HG02973 (cell line): Measurements from ENCODE around the gene CBLN3.
"Not testable (repeated sequence)": the region's sequence is repeated elsewhere in the genome, so short reads cannot be mapped to it uniquely, and the experiment has no call there.

Experiments used
- ATAC-seq: cut with Tn5 transposase; IDR thresholded peaks from one replicate; pipeline ENCODE4 v1.9.1; 2021; ENCODE audit warnings: moderate library complexity; ENCODE audit not compliant: unreplicated experiment

The CBLN3 gene

GRCh38 chr14:24429395-24430142 lies at the start of gene CBLN3, which contains the start of gene KHNYN:
Gene CBLN3, minus strand, starts transcription at chr14:24429668. Its CDS starts 614 bp downstream, at chr14:24429054.
Gene KHNYN, plus strand, starts transcription at chr14:24429954. Its CDS starts 777 bp downstream, at chr14:24430731.
- peak; percentile 77 for ATAC-seq

- no peak for ATAC-seq
Measured at GRCh38 chr14:24475261-24475660, 45.8 kb upstream of the CBLN3 start.

GRCh38 chr14:24473211-24473610 lies 43.7 kb upstream of the CBLN3 start:
- ATAC-seq = no peak

- ATAC-seq = not testable (repeated sequence)
Measured at GRCh38 chr14:24470450-24470849, 41.0 kb upstream of the CBLN3 start.

DNA sequence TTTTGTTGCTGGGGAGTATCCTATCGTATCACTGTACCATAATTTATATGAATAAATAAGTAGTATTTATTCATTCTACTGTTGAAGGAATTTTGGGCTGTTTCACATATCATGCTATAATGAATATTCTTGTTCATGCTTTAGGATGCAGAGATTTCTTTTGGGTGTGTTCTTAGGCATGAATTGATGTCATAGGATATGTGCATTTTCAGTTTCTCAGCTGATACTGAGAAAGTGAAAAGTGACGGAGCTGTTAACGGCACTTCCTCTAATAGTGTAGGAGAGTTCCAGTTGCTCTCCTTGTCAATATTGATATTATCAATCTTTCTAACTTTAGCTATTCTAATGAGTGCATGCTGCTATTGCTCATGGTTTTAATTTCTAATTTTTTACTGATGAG lies 36.3 kb upstream of the CBLN3 start:
- no peak for ATAC-seq

GRCh38 chr14:24465368-24465767 lies 35.9 kb upstream of the CBLN3 start:
- ATAC-seq = no peak

DNA sequence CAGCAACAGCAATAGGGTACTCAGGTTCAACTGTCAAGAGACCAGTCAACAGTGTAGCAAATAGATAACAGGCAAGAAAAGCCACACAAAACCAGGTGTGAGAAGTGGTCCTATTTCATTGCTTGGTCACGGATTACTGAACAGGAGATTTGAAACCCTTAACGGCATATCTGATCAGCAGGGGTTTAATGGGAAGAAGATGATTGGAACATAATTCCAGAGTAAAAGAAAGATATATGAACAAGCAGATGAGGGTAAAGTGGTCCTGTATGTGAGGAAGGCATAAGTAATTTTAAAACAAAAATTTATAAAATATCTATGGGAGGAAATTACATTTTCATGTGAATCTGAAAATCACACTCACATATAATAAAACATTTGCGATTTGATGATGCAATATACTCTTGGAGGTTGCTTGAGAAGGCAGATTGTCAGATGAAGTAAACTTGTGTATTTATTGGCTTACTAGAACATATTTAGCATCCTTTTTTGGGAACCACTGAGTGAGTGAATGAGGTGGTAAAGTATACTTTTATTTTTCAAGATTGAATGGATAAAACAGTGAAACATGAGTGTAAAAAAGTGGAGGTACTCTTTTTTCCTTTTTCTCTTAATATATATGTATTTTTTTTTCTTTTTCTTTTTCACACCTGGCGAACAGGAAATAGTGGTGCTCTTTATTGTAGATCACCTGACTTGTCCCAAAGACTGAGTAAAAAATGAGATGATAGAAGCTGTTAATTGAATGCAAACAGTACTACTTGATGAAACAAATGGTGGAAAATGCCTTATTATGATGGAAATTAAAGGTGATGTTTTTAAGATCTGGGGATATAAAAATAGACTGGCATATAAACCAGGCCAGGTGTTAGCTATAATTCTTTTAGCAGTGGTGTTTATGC lies 34.7 kb upstream of the CBLN3 start:
- ATAC-seq = no peak

GRCh38 chr14:24463017-24463883 lies 33.8 kb upstream of the CBLN3 start:
- ATAC-seq = no peak

DNA sequence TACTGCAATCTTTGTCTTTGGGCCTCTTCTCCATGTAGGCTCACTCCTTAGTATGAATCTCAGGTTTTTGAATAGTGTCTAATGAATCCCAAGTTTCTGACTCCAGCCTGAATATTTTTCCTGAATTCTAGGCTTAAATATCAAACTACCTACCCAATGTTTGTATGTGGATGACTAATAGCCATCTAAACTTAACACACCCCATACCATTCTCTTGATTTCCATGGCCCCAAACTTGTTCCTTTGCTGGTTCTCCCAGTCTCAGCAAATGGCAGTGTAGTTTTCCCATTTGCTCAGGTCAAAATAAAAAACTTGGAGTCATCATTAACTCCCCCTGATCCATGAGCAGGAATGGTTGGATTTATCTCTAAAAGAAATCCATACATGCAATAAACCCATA lies 31.9 kb upstream of the CBLN3 start:
- no peak for ATAC-seq

DNA sequence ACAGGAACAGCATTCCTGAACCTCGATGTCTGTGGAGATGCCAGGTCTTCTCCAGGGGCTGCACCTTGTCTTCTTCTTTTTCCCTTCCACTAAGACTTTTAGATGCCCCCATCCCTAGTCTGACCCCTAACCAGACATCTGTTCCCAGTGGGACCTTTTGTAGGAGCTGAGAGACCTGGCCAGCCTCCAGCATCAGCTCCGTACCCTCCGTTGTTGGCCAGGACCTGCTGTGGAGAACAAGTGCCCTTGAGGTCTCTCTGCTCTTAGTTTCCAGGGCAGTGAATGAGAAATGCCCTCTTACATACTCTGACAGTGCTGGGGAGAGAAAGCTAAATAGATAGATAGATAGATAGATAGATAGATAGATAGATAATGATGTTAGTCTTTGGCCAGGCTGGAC lies 29.9 kb upstream of the CBLN3 start:
- no peak for ATAC-seq

GRCh38 chr14:24458736-24459135 lies 29.3 kb upstream of the CBLN3 start:
- ATAC-seq = no peak

GRCh38 chr14:24456980-24457379 lies 27.5 kb upstream of the CBLN3 start:
- ATAC-seq = no peak

GRCh38 chr14:24450828-24451227 lies 21.4 kb upstream of the CBLN3 start:
- not testable (repeated sequence) for ATAC-seq

- ATAC-seq = no peak
Measured at GRCh38 chr14:24443053-24443665, 13.7 kb upstream of the CBLN3 start.

GRCh38 chr14:24442240-24443052 lies 13.0 kb upstream of the CBLN3 start, which contains the start of gene SDR39U1:
Gene SDR39U1, minus strand, starts transcription at chr14:24442776. Its CDS starts 7 bp downstream, at chr14:24442769.
- ATAC-seq = peak; percentile 90

DNA sequence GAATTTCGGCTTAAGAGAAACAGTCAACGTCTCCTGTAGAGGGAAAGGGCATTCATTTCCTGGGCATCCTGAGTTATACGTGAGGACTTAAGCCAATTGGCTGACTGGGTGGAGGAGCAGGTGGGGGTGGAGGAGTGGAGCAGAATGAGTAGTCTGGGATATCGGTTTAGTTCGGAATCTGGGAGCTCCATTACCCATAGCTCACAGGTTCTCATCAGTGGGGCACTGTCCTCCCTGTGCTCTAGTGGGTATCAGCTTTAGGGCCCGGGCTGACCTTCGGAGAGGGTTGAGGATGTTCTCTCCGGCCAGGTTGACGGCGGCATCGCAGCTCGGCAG lies 12.4 kb upstream of the CBLN3 start:
- peak; percentile 6 for ATAC-seq

GRCh38 chr14:24441485-24441884 lies 12.0 kb upstream of the CBLN3 start:
- no peak for ATAC-seq

GRCh38 chr14:24440606-24441399 lies 11.3 kb upstream of the CBLN3 start:
- no peak for ATAC-seq
